ENCODE results near the gene CEP97. TPM values are rescaled to one million over a fixed set of nuclear protein-coding genes. Genes with fewer than 3 reads are reported as not detected.
"Not testable (repeated sequence)": the region's sequence is repeated elsewhere in the genome, so short reads cannot be mapped to it uniquely, and the experiment has no call there.

The CEP97 gene
- total and polyA plus RNA-seq, 12 donors: 1.2 to 21.3 (median 8.2) TPM

- no peaks in the 10 kb centered on the region for H3K36me3 ChIP-seq (replicated peaks in 1 of 2)
- no peaks in the 10 kb centered on the region for H3K27me3 ChIP-seq
- H3K27ac ChIP-seq: no peak overlapping the region
- DNase-seq: no peak
- intact Hi-C loops (cut with DNase I): no loop called here
- no peaks in the 10 kb centered on the region for H3K9me3 ChIP-seq (replicated peaks in 1 of 3)
- no peak overlapping the region for H3K4me3 ChIP-seq
- H3K4me1 ChIP-seq (replicated peaks in 1 of 2): peaks cover 0 to 13% of the 10 kb centered on the region in 2 donors
- TF ChIP-seq, protein P1, sequence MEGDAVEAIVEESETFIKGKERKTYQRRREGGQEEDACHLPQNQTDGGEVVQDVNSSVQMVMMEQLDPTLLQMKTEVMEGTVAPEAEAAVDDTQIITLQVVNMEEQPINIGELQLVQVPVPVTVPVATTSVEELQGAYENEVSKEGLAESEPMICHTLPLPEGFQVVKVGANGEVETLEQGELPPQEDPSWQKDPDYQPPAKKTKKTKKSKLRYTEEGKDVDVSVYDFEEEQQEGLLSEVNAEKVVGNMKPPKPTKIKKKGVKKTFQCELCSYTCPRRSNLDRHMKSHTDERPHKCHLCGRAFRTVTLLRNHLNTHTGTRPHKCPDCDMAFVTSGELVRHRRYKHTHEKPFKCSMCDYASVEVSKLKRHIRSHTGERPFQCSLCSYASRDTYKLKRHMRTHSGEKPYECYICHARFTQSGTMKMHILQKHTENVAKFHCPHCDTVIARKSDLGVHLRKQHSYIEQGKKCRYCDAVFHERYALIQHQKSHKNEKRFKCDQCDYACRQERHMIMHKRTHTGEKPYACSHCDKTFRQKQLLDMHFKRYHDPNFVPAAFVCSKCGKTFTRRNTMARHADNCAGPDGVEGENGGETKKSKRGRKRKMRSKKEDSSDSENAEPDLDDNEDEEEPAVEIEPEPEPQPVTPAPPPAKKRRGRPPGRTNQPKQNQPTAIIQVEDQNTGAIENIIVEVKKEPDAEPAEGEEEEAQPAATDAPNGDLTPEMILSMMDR (IDR thresholded peaks at IDR 0.05): no peak
- TF ChIP-seq POLR2A (IDR thresholded peaks at IDR 0.05): no peak
Observed at GRCh38 chr3:101690972-101691371, 33.4 kb upstream of the CEP97 start.

- peaks cover 0 to 17% of the 10 kb centered on the region in 2 donors for H3K4me1 ChIP-seq (replicated peaks in 1 of 2)
- H3K27ac ChIP-seq; intact Hi-C loops (cut with DNase I); H3K4me3 ChIP-seq; H3K36me3 ChIP-seq (replicated peaks in 1 of 2); H3K9me3 ChIP-seq (replicated peaks in 1 of 3); DNase-seq; H3K27me3 ChIP-seq: not testable (repeated sequence)
- WGBS, 4 donors: 72 to 84% (median 80%) methylated on average over 8 to 13 of the region's 15 CpGs
Observed at GRCh38 chr3:101691685-101692671, 32.4 kb upstream of the CEP97 start.

DNA sequence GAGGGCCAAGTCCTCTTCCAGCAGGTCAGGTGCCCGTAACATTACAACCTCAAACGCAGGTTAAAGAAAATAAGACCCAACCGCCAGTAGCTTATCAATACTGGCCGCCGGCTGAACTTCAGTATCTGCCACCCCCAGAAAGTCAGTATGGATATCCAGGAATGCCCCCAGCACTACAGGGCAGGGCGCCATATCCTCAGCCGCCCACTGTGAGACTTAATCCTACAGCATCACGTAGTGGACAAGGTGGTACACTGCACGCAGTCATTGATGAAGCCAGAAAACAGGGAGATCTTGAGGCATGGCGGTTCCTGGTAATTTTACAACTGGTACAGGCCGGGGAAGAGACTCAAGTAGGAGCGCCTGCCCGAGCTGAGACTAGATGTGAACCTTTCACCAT lies 30.9 kb upstream of the CEP97 start:
- H3K36me3 ChIP-seq (replicated peaks in 1 of 2); H3K27me3 ChIP-seq; H3K9me3 ChIP-seq (replicated peaks in 1 of 3); intact Hi-C loops (cut with DNase I); H3K27ac ChIP-seq; H3K4me3 ChIP-seq; H3K4me1 ChIP-seq (replicated peaks in 1 of 2): not testable (repeated sequence)
- TF ChIP-seq, protein P1 (IDR thresholded peaks at IDR 0.05): peak in 5 of 6 experiments; percentile 19 to 54 (median 42)
- 81 to 84% (median 82%) methylated on average over 11 to 13 of the region's 13 CpGs for WGBS, 4 donors
- peak in 2 of 7 donors; percentile 39 to 41 for DNase-seq

GRCh38 chr3:101694836-101695235 lies 29.6 kb upstream of the CEP97 start:
- WGBS, 4 donors: 36 to 69% (median 66%) methylated on average over 4 of the region's 4 CpGs
- H3K4me3 ChIP-seq; H3K27ac ChIP-seq; H3K9me3 ChIP-seq (replicated peaks in 1 of 3); intact Hi-C loops (cut with DNase I); H3K27me3 ChIP-seq; H3K36me3 ChIP-seq (replicated peaks in 1 of 2); DNase-seq; H3K4me1 ChIP-seq (replicated peaks in 1 of 2): not testable (repeated sequence)

GRCh38 chr3:101695779-101696372 lies 28.5 kb upstream of the CEP97 start:
- Histone ChIP-seq H3K4me1 (replicated peaks in 1 of 2) (peaks cover 0 to 9% of the 10 kb centered on the region in 2 donors), H3K27me3 (no peaks in the 10 kb centered on the region), H3K27ac (no peak overlapping the region), H3K9me3 (replicated peaks in 1 of 3) (no peaks in the 10 kb centered on the region), H3K4me3 (no peak overlapping the region), H3K36me3 (replicated peaks in 1 of 2) (no peaks in the 10 kb centered on the region)
- no peak for TF ChIP-seq POLR2A (IDR thresholded peaks at IDR 0.05)
- TF ChIP-seq, protein P1 (IDR thresholded peaks at IDR 0.05): peak; percentile 46 to 85 (median 68)
- WGBS, 4 donors: 28 to 34% (median 31%) methylated on average over 10 of the region's 10 CpGs
- DNase-seq: peak in 2 of 7 donors; percentile 39 to 52
- intact Hi-C loops (cut with DNase I): no loop called here

All from adrenal gland (tissue), 12 donors.